Stimulated activated naive CD8-positive, alpha-beta T cell treated with anti-CD3 and anti-CD28 coated beads, Interleukin-15, Interleukin-2, amounts not matched to agents 100 U/mL and 50 U/mL, for 24 hours (primary cell): Measurements from ENCODE around the gene GJA9.

ENCODE experiments used
- ATAC-seq: fragments of 150-1000 bp; cut with Tn5 transposase; one replicate; pipeline ENCODE4 v1.10.0; 2021
- DNase-seq: peaks from one replicate; pipeline ENCODE4 v3.0.0; 2021

GJA9 gene

DNA sequence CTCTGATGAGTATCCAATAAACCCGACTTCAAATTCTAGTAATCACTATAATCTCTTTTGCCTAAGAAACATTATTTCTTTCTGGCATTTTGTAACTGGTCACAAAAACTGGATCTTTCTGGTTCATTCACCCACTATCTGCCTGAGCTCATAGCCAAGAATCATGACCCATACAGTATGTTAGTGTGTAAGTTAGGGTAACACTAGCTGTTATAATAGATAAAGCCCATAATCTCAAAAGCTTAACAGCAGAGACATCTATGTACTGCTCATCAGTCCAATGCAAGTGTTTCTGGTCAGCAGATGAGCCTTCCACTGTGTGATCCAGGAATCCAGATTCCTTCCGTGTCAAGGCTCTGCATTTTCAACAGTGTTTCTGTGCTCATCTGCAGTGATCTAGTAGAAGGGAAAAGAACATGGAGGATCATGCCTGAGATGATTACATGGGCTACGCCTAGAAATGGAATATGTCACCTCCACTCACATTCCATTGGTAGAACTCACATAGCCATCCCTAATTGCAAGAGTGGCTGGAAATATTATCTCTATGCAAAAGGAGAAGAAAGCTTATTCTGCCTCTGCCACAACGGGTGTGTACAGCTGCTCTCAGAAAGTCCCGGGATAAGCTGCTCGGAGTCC, 49.5 kb downstream of the GJA9 start:
- DNase-seq (no peak), ATAC-seq (no peak)

DNA sequence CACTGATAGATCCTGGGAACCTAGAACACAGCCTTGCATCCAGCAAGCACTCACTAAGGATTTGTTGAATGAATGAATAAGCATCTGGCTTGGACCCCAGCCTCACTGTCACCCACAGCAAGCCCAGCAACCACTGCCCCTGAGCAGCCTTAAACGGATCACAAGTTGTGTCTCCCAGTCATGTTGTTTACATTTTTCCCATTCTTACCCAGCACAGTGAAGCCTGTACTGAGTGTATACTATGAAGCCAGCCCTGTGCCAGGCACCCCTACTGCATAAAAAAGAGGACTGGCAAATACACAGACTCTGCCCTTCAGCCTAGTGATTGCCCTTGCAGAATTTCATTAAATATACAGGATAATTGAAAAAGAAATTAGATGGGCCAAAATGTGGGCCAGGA, 52.0 kb downstream of the GJA9 start:
- DNase-seq (no peak), ATAC-seq (no peak)

DNA sequence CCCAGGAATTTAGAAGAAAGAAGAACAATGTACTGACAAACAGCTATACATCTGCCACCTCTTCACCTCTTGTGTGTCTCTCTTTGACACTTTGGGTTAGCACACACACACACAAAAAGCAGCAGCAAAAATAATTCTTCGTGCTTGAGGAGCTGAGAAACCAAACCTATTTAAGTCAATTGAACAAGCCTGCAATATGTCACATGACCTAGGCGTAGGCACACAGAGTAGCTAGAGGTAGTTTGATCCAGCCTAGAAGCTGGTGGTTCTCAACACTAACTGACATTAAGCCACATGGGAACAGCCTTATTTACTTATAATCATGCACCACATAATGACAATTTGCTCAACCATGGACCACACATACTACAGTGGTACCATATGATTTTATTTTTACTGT, 54.1 kb downstream of the GJA9 start:
- DNase-seq = no peak
- no peak for ATAC-seq

DNA sequence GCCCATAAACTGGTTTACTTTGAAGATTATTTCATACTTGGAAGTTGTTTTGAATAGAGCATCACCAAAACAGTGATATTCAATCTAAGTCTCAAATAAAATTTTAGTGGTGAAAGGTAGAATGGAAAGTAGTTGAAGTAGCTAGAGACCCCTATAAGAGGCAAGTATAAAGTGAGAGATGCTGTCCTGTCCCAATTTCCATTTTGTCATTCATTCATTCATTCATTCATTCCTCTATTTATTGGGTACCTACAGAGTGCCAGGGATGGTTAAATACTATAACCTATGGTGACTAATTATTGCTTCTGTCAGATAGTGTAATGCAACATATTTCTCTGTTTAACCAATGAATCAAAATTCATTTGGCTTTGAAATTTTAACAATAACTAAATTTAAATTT, 54.5 kb downstream of the GJA9 start:
- ATAC-seq (no peak), DNase-seq (no peak)

DNA sequence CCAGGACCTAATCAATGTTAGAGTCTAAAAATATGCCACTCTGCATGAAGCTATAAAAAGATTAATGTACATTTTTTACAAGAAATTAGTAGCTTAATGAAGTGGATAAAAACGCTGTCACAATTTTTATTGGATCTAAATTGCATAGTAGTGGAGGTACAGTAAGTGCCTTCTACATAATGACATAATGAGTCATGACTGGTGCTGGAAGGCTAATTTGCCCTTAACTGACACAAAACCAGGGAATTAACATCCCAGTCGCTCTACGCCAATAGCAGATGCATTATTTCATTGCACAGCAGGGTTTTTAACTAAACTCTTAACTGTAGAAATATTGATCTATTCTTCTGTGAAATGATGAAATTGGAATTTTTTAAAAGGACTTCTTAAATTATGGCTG, 55.1 kb downstream of the GJA9 start:
- DNase-seq (no peak), ATAC-seq (no peak)
